ENCODE measurements around the gene ARL4D. TPM values are rescaled to one million over a fixed set of nuclear protein-coding genes. Genes with fewer than 3 reads are reported as not detected.

The ARL4D gene
- total and polyA plus RNA-seq, 2 experiments from 2014 or later: 32.4 to 36.3 TPM

- Histone ChIP-seq H3K4me3 (no peak overlapping the region), H3K9me3 (ENCODE audit: low read depth) (no peaks in the 10 kb centered on the region), H3K27ac (peak overlapping the region; percentile 66), H3K4me1 (ENCODE audit: low read depth) (no peaks in the 10 kb centered on the region), H3K36me3 (no peaks in the 10 kb centered on the region), H3K27me3 (no peaks in the 10 kb centered on the region)
- no peak for DNase-seq (ENCODE audit: low read depth in 1 of 2, low spot score in 1 of 2)
- no peak for TF ChIP-seq CTCF (IDR thresholded peaks at IDR 0.05; ENCODE audit: low read depth, low read length)
These were observed 39.8 kb downstream of the ARL4D start for GRCh38 chr17:43438626-43439025.

- TF ChIP-seq CTCF (IDR thresholded peaks at IDR 0.05; ENCODE audit: low read depth, low read length): no peak
- Histone ChIP-seq H3K27ac (peak overlapping the region; percentile 66), H3K27me3 (no peaks in the 10 kb centered on the region), H3K9me3 (ENCODE audit: low read depth) (no peaks in the 10 kb centered on the region), H3K4me3 (no peak overlapping the region), H3K36me3 (no peaks in the 10 kb centered on the region), H3K4me1 (ENCODE audit: low read depth) (no peaks in the 10 kb centered on the region)
- DNase-seq (ENCODE audit: low read depth in 1 of 2, low spot score in 1 of 2): no peak
These were observed 40.2 kb downstream of the ARL4D start for GRCh38 chr17:43439041-43439440.

GRCh38 chr17:43442711-43443110, 43.9 kb downstream of the ARL4D start:
- DNase-seq (ENCODE audit: low read depth in 1 of 2, low spot score in 1 of 2): peak in 1 of 2 donors; percentile 49
- Histone ChIP-seq H3K4me1 (ENCODE audit: low read depth) (no peaks in the 10 kb centered on the region), H3K36me3 (no peaks in the 10 kb centered on the region), H3K27me3 (no peaks in the 10 kb centered on the region), H3K4me3 (no peak overlapping the region), H3K9me3 (ENCODE audit: low read depth) (no peaks in the 10 kb centered on the region), H3K27ac (no peak overlapping the region)
- TF ChIP-seq CTCF (IDR thresholded peaks at IDR 0.05; ENCODE audit: low read depth, low read length): no peak

GRCh38 chr17:43443381-43443780, 44.6 kb downstream of the ARL4D start:
- Histone ChIP-seq H3K36me3 (no peaks in the 10 kb centered on the region), H3K27ac (no peak overlapping the region), H3K4me3 (no peak overlapping the region), H3K9me3 (ENCODE audit: low read depth) (no peaks in the 10 kb centered on the region), H3K4me1 (ENCODE audit: low read depth) (no peaks in the 10 kb centered on the region), H3K27me3 (no peaks in the 10 kb centered on the region)
- no peak for TF ChIP-seq CTCF (IDR thresholded peaks at IDR 0.05; ENCODE audit: low read depth, low read length)
- DNase-seq (ENCODE audit: low read depth in 1 of 2, low spot score in 1 of 2): no peak

GRCh38 chr17:43444223-43445008, 45.6 kb downstream of the ARL4D start:
- H3K27ac ChIP-seq: no peak overlapping the region
- H3K27me3 ChIP-seq: no peaks in the 10 kb centered on the region
- DNase-seq (ENCODE audit: low read depth in 1 of 2, low spot score in 1 of 2): no peak
- H3K36me3 ChIP-seq: no peaks in the 10 kb centered on the region
- no peak for TF ChIP-seq CTCF (IDR thresholded peaks at IDR 0.05; ENCODE audit: low read depth, low read length)
- H3K4me1 ChIP-seq (ENCODE audit: low read depth): no peaks in the 10 kb centered on the region
- H3K4me3 ChIP-seq: no peak overlapping the region
- H3K9me3 ChIP-seq (ENCODE audit: low read depth): no peaks in the 10 kb centered on the region

Data from cardiac muscle cell (in vitro differentiated cells and primary cell).